ENCODE data around the gene SNRK.

Gene SNRK

DNA sequence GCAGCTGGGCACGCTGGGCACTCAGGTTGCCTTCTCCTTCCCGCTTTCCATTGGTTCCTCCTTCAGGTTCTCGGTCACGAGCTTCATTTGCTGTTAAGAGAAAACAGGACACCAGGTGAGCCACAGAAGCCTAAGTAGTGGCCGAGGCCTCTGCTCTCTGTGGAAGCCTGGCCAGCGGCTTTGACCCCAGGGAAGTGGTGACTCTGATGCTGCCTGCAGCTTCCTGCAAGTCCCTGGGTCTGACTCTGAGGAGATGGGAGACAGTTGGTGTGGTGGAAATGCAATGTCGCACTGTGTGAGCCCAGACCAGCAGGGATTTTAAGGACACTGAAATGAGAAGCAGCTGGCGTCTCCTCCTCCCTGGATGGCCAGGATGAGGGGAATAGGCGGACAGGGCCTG, 80.5 kb downstream of the SNRK start:
- no peaks in the 10 kb centered on the region for H3K36me3 ChIP-seq
- no peaks in the 10 kb centered on the region for H3K27me3 ChIP-seq
- TF ChIP-seq, protein P1, sequence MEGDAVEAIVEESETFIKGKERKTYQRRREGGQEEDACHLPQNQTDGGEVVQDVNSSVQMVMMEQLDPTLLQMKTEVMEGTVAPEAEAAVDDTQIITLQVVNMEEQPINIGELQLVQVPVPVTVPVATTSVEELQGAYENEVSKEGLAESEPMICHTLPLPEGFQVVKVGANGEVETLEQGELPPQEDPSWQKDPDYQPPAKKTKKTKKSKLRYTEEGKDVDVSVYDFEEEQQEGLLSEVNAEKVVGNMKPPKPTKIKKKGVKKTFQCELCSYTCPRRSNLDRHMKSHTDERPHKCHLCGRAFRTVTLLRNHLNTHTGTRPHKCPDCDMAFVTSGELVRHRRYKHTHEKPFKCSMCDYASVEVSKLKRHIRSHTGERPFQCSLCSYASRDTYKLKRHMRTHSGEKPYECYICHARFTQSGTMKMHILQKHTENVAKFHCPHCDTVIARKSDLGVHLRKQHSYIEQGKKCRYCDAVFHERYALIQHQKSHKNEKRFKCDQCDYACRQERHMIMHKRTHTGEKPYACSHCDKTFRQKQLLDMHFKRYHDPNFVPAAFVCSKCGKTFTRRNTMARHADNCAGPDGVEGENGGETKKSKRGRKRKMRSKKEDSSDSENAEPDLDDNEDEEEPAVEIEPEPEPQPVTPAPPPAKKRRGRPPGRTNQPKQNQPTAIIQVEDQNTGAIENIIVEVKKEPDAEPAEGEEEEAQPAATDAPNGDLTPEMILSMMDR (IDR thresholded peaks at IDR 0.05; ENCODE audit: low read depth, low read length): no peak
- no peaks in the 10 kb centered on the region for H3K9me3 ChIP-seq
- DNase-seq: no peak
- no peaks in the 10 kb centered on the region for H3K4me1 ChIP-seq
- no peak overlapping the region for H3K4me3 ChIP-seq (ENCODE audit: low read depth, low read length)

DNA sequence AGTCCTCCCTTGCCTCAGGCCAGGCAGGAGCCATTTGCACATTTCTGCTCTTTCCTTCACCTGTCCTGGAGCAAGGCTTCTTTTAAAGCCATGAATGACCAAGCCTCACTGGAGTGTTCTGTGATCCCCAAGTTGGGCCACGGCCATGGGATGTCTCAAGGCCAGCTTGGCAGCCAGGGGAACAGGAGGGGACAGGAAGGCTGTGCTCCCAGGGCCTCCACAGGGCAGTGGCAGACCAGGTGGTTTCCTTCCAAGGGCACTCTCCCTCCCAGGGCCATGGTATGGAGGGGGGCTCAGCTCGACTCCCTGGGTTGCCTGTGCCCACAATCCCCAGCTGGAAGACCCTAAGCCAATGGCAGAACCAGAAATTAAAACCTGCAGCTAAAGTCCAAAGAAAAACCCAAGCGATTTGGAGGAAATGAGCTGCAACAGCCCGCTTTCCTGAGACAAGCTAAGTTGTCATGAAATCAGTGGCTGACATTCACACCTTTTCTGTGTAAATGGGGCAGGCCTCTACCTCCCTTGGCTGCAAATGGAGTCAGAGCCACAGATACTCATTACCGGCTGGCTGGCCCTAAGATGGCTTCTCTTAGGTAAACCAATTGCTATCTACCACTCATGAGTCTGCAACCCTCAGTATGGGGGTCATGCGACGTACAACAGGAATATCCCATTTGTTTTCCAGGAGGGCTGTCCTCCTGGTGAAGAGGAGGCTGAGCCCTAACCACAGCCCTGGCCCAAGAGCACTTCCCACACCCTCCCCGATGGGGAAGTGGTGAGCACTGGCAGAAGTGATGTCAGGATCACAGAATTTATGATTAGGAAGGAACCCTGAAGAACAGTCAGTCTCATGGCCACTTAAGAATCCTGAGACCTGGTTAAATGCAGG, 83.3 kb downstream of the SNRK start:
- no peak for DNase-seq
- TF ChIP-seq, protein P1 (IDR thresholded peaks at IDR 0.05; ENCODE audit: low read depth, low read length): no peak
- Histone ChIP-seq H3K27me3 (no peaks in the 10 kb centered on the region), H3K9me3 (no peaks in the 10 kb centered on the region), H3K4me1 (no peaks in the 10 kb centered on the region), H3K36me3 (no peaks in the 10 kb centered on the region), H3K4me3 (ENCODE audit: low read depth, low read length) (no peak overlapping the region)

DNA sequence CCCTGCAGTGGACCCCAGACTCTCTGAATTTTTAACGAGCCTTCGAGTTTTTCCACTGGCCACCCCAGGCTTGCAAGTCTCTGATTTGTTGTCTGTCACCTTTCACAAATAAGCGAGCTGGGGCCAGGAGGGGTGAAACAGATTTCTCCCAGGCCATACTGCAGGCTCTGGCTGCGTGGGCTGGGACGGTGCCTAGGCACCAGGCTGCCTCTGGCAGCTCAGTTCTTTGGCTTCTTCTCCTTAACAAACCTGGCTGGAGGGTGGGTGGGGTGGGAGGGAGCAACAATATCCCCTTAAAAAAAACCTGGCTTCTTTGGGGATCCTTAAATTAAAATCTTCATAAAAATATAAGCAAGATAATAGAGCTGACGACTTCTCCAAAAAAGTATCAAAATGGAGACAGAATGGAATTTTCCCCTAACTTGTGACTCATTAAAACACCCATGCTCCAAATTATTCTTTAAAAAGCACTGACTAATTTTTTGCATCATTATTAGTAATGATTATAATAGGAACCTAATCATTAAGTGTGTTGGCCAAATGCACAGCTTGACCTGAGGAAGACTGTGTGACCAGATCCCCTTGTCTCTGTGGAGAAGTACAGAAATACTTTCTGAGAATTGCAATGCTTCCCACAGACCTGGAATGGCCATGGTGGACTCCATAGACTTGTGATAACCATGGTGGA, 84.1 kb downstream of the SNRK start:
- no peak for DNase-seq
- no peak overlapping the region for H3K4me3 ChIP-seq (ENCODE audit: low read depth, low read length)
- no peaks in the 10 kb centered on the region for H3K9me3 ChIP-seq
- H3K27me3 ChIP-seq: no peaks in the 10 kb centered on the region
- H3K4me1 ChIP-seq: no peaks in the 10 kb centered on the region
- no peaks in the 10 kb centered on the region for H3K36me3 ChIP-seq
- TF ChIP-seq, protein P1 (IDR thresholded peaks at IDR 0.05; ENCODE audit: low read depth, low read length): no peak

DNA sequence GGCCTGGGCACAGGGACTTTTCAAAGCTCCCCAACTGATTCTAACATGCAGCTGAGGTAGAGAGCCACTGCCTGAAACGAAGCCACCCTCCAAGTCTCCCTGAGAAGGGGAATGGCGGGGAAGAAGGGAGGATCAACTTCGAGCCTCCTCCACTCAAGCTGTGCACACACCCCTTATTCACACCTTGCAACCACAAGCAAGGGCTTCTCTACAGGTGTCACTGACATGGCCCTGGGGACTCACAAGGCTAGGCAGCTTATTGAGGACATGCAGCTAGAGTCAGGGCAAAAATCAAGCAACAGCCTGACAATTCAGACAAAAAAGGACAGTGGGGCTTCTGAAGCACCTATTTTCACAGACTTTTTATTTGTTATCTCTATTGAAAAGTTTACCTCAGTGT, 85.2 kb downstream of the SNRK start:
- no peak for DNase-seq
- no peaks in the 10 kb centered on the region for H3K4me1 ChIP-seq
- no peaks in the 10 kb centered on the region for H3K36me3 ChIP-seq
- H3K9me3 ChIP-seq: no peaks in the 10 kb centered on the region
- no peak overlapping the region for H3K4me3 ChIP-seq (ENCODE audit: low read depth, low read length)
- no peaks in the 10 kb centered on the region for H3K27me3 ChIP-seq
- TF ChIP-seq, protein P1 (IDR thresholded peaks at IDR 0.05; ENCODE audit: low read depth, low read length): no peak

DNA sequence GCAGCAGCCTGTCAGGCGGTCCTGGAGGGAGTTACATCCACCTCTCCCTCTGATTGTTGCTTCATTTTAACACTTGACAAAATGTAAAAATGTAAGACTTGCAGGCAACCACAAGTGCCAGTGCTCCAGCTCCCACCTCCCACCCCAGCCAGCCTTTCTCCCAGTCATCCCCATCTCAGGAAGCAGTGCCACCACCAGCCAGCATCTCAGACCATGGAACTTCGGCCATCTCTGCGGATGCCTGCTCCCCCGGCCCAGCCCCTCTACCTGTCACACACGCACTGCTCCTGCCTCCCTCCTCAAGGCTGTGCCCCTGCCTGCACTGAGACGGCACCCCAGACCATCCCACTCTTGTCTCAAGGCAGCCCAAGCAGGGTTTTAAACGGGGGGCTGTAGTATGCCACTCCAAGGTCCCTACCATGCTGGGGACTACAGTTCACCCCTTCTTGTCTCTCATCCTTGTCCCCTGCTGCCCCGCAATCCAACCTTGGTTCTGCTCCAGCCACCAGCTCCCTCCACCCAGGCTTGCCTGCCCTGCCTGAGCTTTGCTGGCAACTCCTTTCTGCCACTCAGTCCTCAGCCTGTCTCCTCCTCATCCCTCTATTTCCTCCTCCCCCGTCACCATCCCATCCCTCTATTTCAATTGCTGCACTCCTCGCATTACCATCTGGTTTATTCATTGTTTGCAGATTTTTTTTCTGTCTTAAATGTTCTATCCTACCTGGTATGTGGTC, 85.8 kb downstream of the SNRK start:
- no peaks in the 10 kb centered on the region for H3K36me3 ChIP-seq
- no peaks in the 10 kb centered on the region for H3K4me1 ChIP-seq
- no peak for DNase-seq
- no peaks in the 10 kb centered on the region for H3K9me3 ChIP-seq
- no peak overlapping the region for H3K4me3 ChIP-seq (ENCODE audit: low read depth, low read length)
- H3K27me3 ChIP-seq: no peaks in the 10 kb centered on the region
- TF ChIP-seq, protein P1 (IDR thresholded peaks at IDR 0.05; ENCODE audit: low read depth, low read length): no peak
